Lower leg skin (tissue), 3 donors: Measurements from ENCODE around the gene SLC7A6OS.

ENCODE experiments used
- CTCF ChIP-seq, 3 donors: fragments of 450-650 bp; IDR thresholded peaks; one replicate each; pipeline ENCODE4 v1.5.1; 2016; ENCODE audit warnings: antibody characterized with exemption in 3 of 3, mild to moderate bottlenecking in 3 of 3, moderate library complexity in 2 of 3
- POLR2A ChIP-seq, 2 donors: fragments of 450-650 bp; IDR thresholded peaks; one replicate each; pipeline ENCODE4 v1.6.1; 2016 to 2017; ENCODE audit warnings: antibody characterized with exemption in 2 of 2, mild to moderate bottlenecking in 1 of 2, moderate library complexity in 1 of 2

DNA sequence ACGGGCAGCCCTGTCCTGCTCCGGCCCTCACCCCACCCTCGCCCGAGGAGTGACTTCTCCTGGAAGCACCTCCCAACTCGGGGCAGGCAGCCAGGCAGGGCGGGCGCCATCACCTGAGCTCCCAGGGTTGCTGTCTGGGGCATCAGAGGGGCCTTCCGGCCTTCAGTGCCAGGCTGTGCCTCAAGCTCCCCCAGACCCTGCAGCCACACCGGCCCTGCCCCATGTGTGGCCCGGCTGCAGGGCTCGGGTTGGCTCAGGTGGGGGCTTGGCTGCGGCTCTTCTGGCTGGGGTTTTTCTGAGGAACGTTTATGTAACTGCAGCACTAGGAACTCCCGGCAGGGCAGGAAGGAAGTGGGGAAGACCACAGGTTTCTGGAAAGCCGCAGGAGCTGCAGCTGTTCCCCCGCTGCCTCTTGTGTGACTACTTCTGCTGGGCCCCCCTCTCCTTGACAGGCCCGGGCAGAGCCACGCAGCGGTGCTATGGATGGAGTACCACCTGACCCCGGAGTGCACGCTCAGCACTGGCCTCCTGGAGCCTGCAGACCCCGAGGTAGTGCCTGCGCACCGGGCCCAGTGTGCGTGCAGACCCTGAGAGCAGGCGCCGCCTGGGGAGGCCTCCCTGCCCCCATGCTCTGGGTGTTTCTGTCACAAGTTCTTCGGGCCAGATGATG is 45.6 kb upstream of the SLC7A6OS start:
- TF ChIP-seq CTCF (IDR thresholded peaks at IDR 0.05), result no peak
- no peak for TF ChIP-seq POLR2A (IDR thresholded peaks at IDR 0.05)
